Measurements from ENCODE around the gene ANGPTL8. TPM values are rescaled to one million over a fixed set of nuclear protein-coding genes. Genes with fewer than 3 reads are reported as not detected.

Gene ANGPTL8
- total RNA-seq, 1 experiment from 2014 or later = not detected

DNA sequence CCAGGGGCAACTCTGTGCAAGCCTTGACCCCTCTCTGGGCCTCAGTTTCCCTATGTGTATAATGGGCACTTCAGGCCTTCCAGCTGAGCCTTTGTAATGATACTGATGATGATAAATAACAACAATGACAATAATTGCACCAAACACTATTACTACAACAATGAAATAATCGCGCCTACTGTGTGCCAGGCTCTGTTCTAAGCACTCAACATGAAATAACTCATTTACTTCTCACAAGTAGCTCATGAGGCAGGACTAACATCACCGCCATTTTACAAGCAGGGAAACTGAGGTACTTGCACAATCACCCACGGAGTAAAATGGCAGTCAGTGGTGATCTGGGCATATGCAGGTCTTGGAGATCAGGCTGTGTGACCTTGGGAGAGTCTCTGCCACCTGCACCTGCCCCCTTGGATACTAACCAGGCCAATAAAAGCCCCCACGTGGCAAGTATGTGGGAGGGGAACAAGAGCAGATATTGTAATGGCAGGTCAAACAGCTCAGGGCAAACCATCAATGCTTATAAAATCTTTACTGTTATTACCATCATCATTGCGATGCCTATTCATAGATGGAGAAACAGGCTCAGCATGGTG, 540 bp upstream of the ANGPTL8 start:
- CTCF ChIA-PET = no interaction called here
- BruUV-seq (replicated peaks) = no TSS peak
- no peak overlapping the region for H3K27ac ChIP-seq (ENCODE audit: low read depth, low read length, poor library complexity, severe bottlenecking)

GRCh38 chr19:11240008-11240444, 607 bp downstream of the ANGPTL8 start:
- no peak overlapping the region for H3K4me3 ChIP-seq (ENCODE audit: low read depth, low read length, poor library complexity, severe bottlenecking)
- BruUV-seq (replicated peaks) = no TSS peak
- ChIA-PET POLR2A (ENCODE audit: low non-redundant PET) (interaction anchor here (0.5 kb wide), 1 partner anchor 93 kb away, joined by 3 read pairs; no protein-coding TSS in a partner anchor), CTCF (interaction anchor here (0.7 kb wide), 1 partner anchor 13 kb away, joined by 3 read pairs; no protein-coding TSS in a partner anchor)
- DNase-seq (ENCODE audit: low spot score) = no peak
- no peak for TF ChIP-seq CTCF (conservative IDR thresholded peaks at IDR 0.05; ENCODE audit: low read depth, low read length)
- no peak for TF ChIP-seq EZH2 (IDR thresholded peaks at IDR 0.05; ENCODE audit: borderline replicate concordance, low read depth, low read length, poor library complexity, severe bottlenecking)
- no peaks in the 10 kb centered on the region for H3K9me3 ChIP-seq (ENCODE audit: low read depth, low read length, poor library complexity, severe bottlenecking)
- H3K27ac ChIP-seq (ENCODE audit: low read depth, low read length, poor library complexity, severe bottlenecking) = no peak overlapping the region
- H3K36me3 ChIP-seq (ENCODE audit: insufficient read depth, low read length, poor library complexity, severe bottlenecking) = no peaks in the 10 kb centered on the region
- peaks cover 9% of the 10 kb centered on the region for H3K4me1 ChIP-seq (ENCODE audit: insufficient read depth, low read length, poor library complexity, severe bottlenecking)
- no peaks in the 10 kb centered on the region for H3K27me3 ChIP-seq (replicated peaks; ENCODE audit: insufficient read depth, low read depth, low read length, poor library complexity)
- intact Hi-C loops (cut with micrococcal nuclease; ENCODE audit: unreplicated experiment) = no loop called here

More for the DNA sequence above, 540 bp upstream of the ANGPTL8 start:
- intact Hi-C loops (cut with micrococcal nuclease; ENCODE audit: unreplicated experiment) = no loop called here
- Histone ChIP-seq H3K9me3 (ENCODE audit: low read depth, low read length, poor library complexity, severe bottlenecking) (no peaks in the 10 kb centered on the region), H3K36me3 (ENCODE audit: insufficient read depth, low read length, poor library complexity, severe bottlenecking) (no peaks in the 10 kb centered on the region), H3K4me3 (ENCODE audit: low read depth, low read length, poor library complexity, severe bottlenecking) (no peak overlapping the region), H3K27me3 (replicated peaks; ENCODE audit: insufficient read depth, low read depth, low read length, poor library complexity) (no peaks in the 10 kb centered on the region), H3K4me1 (ENCODE audit: insufficient read depth, low read length, poor library complexity, severe bottlenecking) (peaks cover 9% of the 10 kb centered on the region)
- DNase-seq (ENCODE audit: low spot score) = no peak
- no peak for TF ChIP-seq CTCF (conservative IDR thresholded peaks at IDR 0.05; ENCODE audit: low read depth, low read length)
- TF ChIP-seq EZH2 (IDR thresholded peaks at IDR 0.05; ENCODE audit: borderline replicate concordance, low read depth, low read length, poor library complexity, severe bottlenecking) = no peak
- POLR2A ChIA-PET (ENCODE audit: low non-redundant PET) = no interaction called here

- TF ChIP-seq CTCF (conservative IDR thresholded peaks at IDR 0.05; ENCODE audit: low read depth, low read length) = no peak
- TF ChIP-seq EZH2 (IDR thresholded peaks at IDR 0.05; ENCODE audit: borderline replicate concordance, low read depth, low read length, poor library complexity, severe bottlenecking) = no peak
- Histone ChIP-seq H3K36me3 (ENCODE audit: insufficient read depth, low read length, poor library complexity, severe bottlenecking) (no peaks in the 10 kb centered on the region), H3K27ac (ENCODE audit: low read depth, low read length, poor library complexity, severe bottlenecking) (no peak overlapping the region), H3K27me3 (replicated peaks; ENCODE audit: insufficient read depth, low read depth, low read length, poor library complexity) (no peaks in the 10 kb centered on the region), H3K4me3 (ENCODE audit: low read depth, low read length, poor library complexity, severe bottlenecking) (no peak overlapping the region), H3K4me1 (ENCODE audit: insufficient read depth, low read length, poor library complexity, severe bottlenecking) (peaks cover 9% of the 10 kb centered on the region), H3K9me3 (ENCODE audit: low read depth, low read length, poor library complexity, severe bottlenecking) (no peaks in the 10 kb centered on the region)
- POLR2A ChIA-PET (ENCODE audit: low non-redundant PET) = no interaction called here
- BruUV-seq (replicated peaks) = no TSS peak
- CTCF ChIA-PET = no interaction called here
- no peak for DNase-seq (ENCODE audit: low spot score)
- intact Hi-C loops (cut with micrococcal nuclease; ENCODE audit: unreplicated experiment) = no loop called here
These were observed 2.6 kb downstream of the ANGPTL8 start for GRCh38 chr19:11242025-11242424.

All from A673 (cell line).